M059J (cell line): ENCODE results near the gene TACC2. TPM values are rescaled to one million over a fixed set of nuclear protein-coding genes. Genes with fewer than 3 reads are reported as not detected.

ENCODE experiments used
- DNase-seq: peaks from one replicate; pipeline ENCODE4 v3.0.0-alpha.2; 2012; ENCODE audit warnings: low read depth
- total RNA-seq: library from RNA; depleted of rRNA; stranded (reverse); fragments of >200 nt; shearing (Covaris generic); gene quantifications from 2 replicates; pipeline ENCODE4 v1.2.3, GENCODE V29; 2014

The TACC2 gene
- total RNA-seq, 1 experiment from 2014 or later, result 7.8 TPM

DNA sequence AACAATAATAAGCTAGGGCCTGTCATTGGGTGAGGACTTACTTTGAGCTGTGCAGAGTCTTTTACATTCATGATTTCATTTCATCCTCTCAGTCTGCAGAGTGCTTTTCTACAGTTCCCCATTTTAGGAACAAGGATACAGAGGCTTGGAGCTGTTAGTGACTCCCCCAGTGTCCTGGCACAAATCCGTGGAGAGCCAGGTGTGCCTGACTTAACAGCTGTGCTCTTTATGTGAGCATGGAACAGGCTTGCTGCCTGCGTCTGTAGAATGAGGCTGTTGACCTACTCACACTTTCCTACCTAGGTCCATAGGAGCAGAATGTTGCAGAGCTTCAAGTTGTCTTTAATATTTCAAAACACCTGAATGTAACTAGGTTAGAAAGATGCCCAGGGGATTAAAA, 231.8 kb downstream of the TACC2 start:
- no peak for DNase-seq

DNA sequence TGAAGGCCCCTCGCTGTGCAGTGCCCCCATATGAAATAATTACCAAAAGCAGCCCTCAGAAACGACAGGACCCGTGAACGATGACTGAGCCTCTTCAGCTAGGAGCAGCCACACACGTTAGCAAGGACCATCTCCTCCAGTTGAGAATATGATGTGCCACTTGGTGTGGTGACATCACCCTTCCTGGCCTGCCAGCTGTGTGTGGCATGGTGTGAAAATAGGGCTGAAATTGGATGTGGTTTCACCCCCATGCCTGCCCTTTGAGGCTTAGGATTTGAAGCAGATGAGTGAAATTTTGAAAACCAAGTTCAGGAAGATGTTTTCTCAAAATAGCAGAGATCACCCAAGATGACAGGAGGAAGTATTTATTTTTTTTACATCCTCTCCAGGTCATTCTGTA, 233.0 kb downstream of the TACC2 start:
- peak; percentile 3 for DNase-seq

DNA sequence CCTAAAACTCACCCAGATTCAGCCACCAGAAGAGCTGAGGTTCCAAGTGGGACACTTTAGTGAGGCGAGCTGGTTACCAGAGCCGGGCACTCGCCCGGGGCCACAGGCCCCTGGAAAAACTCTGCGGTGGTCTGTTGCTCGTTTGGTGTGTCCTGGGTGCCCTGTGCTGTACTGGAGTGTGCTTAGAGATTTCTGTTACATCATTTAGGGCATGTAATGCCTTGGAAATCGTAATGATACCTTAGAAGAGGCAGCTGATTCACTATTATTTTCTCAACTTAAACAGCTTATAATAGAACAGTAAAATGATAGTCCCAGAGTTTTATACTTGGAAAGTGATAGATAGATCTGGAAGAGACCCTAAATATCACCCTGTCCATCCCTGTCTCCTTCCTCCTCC, 233.7 kb downstream of the TACC2 start:
- no peak for DNase-seq

DNA sequence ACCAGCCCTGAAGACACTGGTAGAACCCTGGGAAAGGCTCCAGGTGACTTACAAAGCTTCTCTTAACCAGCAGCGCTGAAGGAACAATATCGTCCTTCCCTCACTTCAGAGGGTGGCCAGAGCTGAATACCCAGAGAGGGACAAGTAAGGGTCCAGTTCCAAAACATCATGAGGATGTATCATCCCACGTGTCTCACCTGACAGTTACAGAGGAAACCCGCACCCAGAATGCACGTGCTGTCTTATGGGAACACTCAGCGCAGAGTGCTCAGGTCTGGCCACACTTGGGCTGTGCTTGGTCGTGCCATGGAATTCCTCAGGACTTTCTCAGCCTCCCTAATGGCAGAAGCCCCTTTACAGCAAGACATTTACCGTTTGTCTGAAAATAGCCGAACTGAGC, 235.2 kb downstream of the TACC2 start:
- DNase-seq, result no peak

DNA sequence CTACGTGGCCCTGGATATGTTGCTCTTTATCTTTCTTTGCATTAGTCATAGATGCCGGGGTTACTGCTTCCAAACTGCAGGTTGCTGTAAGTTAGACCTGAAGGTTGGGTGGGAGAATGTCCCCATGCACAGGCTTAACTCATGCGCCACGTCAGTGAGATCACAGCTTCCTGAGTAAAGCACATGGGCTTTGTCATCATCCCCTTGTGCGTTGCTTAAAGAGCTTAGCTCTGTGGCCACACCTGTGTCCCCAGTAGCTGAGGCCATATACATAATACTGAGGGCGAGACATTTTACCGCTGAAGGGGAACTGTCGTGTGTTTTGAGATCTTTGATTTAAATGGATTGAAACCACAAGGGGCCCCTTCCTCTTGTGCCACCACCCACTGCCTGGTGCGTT, 236.4 kb downstream of the TACC2 start:
- no peak for DNase-seq

DNA sequence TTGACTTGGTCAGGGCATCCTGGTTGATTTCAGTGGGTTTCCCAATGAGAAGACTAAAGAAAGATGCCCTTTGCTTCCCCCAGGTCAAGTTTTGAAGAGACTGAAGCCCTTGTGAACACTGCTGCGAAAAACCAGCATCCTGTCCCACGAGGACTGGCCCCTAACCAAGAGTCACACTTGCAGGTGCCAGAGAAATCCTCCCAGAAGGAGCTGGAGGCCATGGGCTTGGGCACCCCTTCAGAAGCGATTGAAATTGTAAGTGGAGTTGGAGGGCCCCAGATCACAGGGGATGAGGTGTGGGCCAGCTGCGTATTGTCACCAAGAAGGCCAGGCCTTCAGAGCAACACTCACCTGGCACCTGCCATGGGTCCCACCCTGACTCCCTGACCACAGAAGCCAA, 238.8 kb downstream of the TACC2 start:
- no peak for DNase-seq

DNA sequence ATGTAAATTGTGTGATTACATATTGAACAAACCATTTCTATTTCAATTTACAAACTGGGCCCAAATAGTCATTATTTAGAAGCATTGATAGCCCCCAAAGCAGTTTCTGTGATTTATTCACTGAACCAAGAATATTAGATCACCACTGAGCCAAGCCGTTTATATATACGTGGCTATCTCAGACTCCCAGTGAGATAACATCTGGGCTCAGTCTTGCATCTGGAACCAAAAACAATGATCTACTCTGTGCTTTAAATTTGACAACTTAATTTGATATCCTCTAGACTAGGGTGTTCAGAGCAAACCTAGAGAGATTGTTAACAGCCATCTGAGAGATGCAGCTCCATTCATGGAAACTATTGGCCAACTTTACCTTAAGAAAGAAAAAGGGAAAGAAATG, 240.7 kb downstream of the TACC2 start:
- DNase-seq, result no peak

DNA sequence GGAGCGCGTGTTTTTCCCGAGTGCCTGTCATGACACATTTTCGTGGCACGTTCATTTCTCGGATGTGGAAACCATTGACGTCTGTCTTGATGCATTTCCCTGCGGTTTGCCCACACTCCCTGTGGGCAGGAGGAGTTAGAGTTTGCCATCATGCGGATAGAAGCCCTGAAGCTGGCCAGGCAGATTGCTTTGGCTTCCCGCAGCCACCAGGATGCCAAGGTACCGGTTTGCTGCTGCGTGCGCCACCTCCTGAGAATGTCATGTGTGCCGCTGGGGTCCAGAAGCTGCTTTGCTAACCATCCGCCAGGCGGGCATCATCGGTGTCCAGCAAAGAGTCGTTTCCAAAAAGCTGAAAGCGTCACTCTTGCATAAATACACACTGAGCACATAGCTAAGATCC, 241.3 kb downstream of the TACC2 start:
- DNase-seq, result no peak

DNA sequence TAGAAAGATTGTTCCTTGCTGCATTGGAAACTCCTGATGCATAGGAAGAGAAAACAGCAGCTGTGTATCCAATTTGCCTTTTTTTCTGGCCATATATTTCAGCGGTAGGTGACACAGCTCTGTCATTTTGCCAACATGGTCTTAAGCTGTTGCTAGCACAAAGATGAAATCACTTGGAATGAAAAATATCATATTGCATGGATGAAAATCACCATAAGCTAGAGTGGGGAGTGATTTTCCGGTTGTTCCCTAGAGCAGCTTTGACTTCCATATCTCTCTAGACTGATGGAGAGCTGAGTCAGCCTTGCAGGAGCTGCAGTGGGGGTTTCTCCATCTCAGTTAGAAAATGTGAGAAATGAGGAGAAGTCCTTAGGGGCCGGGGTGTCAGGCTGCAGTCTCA, 243.8 kb downstream of the TACC2 start:
- no peak for DNase-seq

DNA sequence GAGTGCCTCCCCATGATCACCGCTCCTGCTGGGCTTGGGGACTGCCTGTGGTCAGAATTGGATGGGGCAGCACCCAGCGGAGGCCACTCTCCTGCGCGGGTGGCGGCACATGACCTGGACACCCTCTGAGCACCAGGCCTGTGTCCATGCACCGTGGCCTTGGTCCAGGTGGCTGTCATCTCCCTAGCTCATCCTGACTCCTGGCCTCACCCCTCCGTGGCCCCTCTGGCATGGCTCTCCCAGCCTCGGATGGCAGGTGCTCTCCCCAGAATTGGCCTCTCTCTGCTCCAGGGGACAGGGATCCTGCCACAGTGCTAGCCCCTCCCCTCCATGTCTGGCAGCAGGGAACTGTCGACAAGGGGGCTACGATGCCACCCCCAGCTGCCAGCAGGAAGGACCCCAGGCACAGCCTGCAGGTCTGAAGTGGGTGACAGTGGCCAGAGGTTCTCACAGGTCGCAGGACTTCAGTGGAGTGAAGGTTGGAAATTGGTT, 244.9 kb downstream of the TACC2 start:
- DNase-seq, result no peak

DNA sequence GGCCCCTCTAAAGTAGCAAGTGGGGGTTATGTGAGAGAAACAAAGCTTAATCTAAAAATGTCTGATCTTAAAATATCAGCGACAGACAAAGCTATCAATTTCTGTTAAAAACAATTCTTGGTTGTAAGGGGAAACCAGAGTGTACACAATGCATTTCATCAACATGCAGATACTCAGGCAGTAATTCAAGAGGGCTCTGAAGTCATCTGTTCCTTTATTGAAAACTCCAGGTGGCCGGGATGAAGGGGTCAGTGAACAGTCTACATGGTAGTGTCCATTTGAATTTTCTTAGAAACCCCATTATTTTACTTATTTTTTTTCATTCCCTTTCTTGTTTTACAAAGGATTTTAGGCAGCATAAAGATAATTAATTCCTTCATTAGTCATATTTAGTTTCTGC, 245.5 kb downstream of the TACC2 start:
- no peak for DNase-seq

DNA sequence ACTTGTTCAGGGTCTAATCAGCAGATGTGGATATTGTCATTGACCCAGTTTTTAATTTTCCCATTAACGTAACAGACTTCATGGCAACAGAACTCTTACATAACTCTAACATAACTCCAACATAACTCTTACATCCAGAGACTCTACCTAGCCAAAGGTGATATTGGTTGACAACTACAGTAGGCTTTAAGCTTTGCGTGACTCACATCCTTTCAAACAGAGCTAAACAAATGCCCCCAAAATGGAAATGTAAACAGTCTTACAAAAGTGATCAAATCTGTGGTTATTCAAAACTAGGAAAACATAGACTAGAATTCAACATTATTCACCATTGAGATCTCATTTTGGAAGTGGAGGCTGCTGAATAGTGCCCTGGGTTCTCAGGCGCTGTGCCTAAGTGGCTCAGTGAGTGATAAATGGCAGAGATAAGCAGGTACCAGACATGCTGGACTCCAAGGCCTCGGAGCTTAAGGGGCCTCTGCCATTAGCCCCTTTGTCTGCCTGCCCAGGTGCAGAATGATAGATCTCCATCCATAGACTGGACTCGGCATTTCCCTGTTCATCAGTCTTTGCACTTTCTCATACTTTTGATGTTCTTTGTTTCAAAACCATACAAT, 247.8 kb downstream of the TACC2 start:
- DNase-seq, result no peak

DNA sequence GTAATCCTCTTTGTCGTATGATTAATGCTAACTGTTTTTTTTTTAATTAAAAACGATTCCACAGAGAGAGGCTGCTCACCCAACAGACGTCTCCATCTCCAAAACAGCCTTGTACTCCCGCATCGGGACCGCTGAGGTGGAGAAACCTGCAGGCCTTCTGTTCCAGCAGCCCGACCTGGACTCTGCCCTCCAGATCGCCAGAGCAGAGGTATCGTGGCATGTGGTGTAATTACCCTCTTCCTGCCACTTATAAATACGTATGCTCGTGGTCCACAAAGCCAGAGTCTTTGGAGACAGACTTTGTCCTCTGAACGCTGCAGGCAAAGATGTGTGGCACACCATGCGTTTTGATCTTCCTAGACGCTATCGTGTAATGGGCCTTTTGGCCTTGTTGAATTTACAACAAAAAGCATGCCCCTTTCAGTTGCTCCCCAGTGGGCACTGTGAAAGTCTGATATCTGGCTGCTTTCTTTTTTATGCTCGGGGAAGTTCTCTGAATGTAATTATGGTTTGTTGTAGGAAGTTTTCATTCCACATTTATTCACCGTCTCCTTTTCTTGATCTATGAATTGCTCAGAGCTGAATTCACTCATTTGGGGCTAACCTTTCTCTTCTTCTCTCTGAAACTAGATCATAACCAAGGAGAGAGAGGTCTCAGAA, 248.5 kb downstream of the TACC2 start:
- DNase-seq, result no peak

DNA sequence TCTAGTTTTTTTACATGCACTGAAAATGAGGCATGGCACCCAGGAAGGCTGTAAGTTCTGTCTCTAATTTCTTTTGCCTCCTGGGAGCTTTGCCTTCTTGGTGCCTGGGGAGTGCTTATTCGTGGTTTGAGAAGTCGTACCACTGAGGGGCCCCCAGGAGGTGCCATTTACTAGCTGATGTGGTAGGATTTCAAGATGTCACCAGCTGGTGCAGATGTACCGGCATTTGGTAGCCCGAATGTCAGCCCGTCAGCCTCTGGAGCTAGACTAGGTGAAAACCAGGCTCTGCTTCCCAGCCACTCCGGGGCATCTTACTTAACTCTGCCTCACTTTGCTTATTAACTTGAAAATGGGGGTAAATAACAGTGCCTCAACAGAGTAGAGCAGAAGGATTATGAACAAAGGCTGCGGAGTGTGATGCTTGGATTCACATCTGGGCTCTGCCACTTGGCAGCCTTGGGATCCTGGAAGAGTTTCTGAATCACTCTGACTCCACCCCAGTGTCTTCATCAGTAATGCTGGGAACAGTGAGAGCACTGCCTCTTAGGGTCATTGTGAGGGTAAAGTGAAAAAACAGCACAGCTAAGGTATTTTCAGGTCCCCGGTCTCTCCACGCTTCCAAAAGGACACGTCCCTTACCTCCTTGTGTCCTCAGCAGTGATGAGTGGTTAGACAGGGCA, 250.8 kb downstream of the TACC2 start:
- no peak for DNase-seq

DNA sequence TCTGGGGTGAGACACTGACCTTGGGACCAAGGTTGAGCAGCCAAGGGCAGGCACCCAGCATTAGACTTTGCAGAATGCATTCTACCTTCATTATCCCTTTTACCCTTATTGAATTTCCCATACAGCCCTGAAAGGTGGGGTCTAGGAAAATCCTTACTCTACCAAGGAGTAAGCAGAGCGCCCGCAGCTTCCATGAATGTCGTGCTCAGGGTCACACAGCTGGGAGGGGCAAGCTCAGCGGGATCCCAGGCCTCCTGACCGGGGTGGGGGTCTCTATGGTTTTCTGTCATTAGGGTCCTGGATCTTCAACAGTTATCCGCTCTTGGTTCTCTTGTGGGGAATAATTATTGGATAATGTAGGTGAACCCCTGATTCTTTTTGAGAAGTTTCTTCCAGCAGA, 251.4 kb downstream of the TACC2 start:
- DNase-seq, result no peak

DNA sequence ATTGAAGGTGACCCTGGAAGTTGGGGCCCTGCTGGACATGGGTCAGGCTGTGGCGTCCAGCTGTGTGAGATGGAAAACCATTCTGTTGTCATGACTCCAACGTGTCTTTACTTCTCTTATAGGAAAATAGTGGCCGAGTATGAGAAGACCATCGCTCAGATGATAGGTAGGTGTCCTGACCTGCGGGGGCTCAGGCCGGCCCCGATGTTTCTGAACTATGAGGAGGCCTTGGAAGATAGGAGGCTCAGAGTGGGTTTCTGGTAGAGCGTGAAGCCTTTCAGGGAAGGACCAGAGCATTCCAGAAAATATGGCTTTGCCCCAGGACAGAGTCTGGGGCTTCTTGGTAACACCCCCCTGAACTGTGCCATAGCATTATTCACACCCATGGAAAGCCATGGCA, 252.9 kb downstream of the TACC2 start:
- no peak for DNase-seq

DNA sequence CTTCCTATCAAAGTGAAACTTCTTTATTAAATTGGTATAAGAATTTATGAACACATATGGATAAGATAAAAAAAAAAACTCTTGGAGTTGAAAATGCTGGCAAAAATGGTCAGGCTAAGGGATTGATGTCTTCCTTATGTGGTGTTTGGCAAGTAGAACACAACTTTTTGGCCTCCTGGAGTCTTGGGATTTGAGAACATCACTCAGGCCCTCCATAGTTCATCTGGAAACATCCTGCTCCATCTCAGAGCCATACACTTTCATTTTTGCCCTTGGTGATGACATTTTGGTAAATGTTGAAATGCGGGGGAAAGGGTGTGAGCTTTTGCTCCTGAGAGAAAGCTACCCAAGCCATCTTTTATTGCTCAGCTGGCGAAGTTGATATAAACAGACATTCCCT, 254.6 kb downstream of the TACC2 start:
- DNase-seq, result no peak

DNA sequence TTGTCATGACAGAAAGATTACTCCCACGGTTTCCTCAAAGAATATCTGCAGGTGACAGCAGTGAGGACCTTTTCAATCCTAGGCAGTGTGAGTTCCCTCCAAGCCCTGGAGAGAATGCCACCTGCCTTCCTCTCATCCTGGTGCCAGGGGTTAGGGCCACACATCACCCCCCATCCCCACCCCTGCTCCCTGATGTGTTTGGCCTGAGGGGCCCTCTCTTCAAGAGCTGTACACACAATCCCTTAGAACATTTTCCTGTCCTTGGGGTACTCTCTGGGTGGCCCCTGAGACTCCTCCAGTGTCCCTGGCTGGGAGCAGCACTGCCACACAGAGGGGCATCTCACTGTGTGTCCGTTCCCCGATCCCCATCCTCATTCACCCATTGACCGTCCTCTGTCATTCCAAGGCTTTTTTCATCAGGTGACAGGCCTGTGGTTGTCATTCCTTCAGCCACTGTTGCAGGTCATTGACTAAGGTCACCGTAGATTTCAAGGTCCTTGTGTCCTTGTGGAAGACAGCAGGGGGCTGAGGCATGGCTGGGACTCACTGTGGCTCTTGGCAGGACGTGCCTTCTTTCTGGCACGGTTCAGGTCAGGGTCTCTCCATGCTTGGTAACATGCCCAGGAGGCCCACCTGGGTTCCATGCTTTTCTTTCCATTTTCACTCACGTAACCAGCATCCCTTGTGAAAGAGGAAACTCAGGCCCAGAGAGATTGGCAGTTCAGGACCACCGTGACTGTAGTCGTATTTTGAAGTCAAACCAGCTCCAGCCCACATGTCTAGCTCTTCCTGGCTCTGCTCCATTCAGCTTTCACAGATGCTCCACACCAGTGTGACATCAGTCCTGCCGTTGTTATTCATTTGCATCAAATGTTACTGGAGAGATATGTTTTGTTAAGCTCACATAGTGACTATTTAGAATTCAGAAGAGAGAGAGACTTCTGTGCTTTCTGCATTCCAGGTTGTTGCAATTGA, 255.3 kb downstream of the TACC2 start:
- no peak for DNase-seq

DNA sequence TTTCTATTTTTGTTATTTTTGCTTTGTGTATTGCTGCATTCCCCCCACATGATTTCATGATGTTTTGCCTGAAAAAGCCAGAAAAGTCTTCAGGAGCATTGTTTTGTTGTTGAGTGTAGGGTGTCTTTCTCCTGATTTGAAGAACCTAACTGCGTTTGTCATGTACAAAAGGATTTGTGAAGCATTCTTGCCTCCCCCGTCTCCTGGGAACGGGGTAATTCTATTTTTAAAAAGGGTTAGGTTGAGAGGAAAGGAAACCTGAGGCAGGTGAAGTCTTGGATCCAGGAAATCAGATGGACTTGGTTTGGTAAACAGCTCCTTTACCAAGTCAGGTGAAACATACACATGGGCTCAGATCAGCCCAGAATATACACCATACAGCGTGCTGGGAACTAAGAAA, 256.2 kb downstream of the TACC2 start:
- DNase-seq, result no peak

DNA sequence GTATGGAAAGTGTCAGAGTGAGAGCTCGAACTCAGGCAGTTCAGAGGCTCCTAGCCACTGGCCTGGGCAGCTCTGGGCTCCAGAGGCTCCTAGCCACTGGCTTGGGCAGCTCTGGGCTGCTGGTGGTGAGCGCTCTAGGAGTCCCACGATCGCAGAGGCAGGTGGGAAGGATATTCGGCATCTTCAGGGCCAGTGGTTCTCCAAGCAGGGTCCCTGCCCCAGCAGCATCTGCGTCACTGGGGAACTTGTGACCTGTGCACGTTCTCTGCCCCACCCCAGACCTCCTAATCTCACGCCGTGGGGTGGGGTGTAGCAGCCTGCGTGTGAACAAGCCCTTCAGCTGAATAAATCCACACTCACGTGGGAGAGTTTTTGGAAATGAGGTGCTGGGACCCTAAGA, 256.9 kb downstream of the TACC2 start:
- no peak for DNase-seq

DNA sequence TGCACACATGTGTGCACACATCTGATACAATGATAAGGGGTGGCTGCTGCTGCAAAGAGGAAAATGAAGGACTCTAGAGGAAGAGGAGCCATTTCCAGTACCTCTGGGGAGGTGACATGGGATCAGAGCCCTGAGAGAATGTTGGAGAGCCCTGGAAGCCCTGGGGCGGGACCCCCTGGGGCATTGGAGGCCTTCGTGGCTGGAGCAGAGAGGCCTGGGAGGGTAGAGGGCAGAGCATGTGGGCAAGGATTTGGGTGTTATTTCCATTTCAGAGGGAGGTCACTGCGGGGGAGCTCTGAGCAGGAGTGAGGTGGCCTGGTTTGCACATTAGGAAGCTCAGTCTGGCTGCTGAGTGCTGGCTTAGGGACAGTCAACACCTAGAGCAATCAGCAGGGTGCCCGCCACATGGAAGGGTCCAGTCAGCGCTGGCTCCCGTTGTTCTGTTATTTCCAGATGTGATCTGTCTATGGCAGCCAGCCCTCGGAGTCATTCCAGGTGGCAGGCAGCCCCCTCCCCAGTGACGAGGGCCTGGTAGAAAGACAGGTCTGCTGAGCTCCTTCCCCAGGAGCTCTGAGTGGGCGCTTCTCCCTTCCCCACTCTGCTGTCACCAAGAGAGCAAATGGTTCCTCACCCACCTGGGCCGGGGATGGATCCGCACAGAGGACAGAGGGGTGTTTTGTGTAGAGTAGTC, 258.0 kb downstream of the TACC2 start:
- DNase-seq, result no peak
